ENCODE data around the gene IFI35. TPM values are rescaled to one million over a fixed set of nuclear protein-coding genes. Genes with fewer than 3 reads are reported as not detected.
"Not testable (repeated sequence)": the region's sequence is repeated elsewhere in the genome, so short reads cannot be mapped to it uniquely, and the experiment has no call there.

The IFI35 gene
- polyA plus RNA-seq, 1 of the 3 experiments (the other 2 are of a cell fraction): 17.6 TPM

- Histone ChIP-seq H3K9me2 (no peaks in the 10 kb centered on the region), H3K79me2 (ENCODE audit: insufficient read depth) (no peaks in the 10 kb centered on the region), H3K27ac (ENCODE audit: low read depth in 2 of 2, low read length in 1 of 2) (no peak overlapping the region), H3K36me3 (replicated peaks in 1 of 2; ENCODE audit: control insufficient read depth in 1 of 2, insufficient read depth in 2 of 2, low read length in 1 of 2) (peaks cover 0 to 2% of the 10 kb centered on the region in 2 experiments), H3K4me2 (no peak overlapping the region), H3F3A (replicated peaks; ENCODE audit: insufficient read depth) (no peaks in the 10 kb centered on the region), H2AFZ (ENCODE audit: low read depth) (no peak overlapping the region), H3K9me3 (no peaks in the 10 kb centered on the region), H3K4me1 (ENCODE audit: control insufficient read depth in 1 of 2, insufficient read depth in 2 of 2, low read depth in 1 of 2, low read length in 1 of 2) (peaks cover 0 to 5% of the 10 kb centered on the region in 2 experiments; a peak in 1 of 4 replicates), H4K20me1 (ENCODE audit: insufficient read depth) (no peaks in the 10 kb centered on the region), H3K9ac (no peak overlapping the region), H3K4me3 (ENCODE audit: low read depth in 2 of 2, low read length in 1 of 2) (no peak overlapping the region), H3K27me3 (ENCODE audit: insufficient read depth) (no peaks in the 10 kb centered on the region)
- TF ChIP-seq USF2 (IDR thresholded peaks at IDR 0.05; ENCODE audit: borderline replicate concordance, low read depth, low read length) (no peak), ELF1 (IDR thresholded peaks at IDR 0.05) (no peak), FOXM1 (IDR thresholded peaks at IDR 0.05; ENCODE audit: low read depth) (no peak), EP300 (IDR thresholded peaks at IDR 0.05; ENCODE audit: borderline replicate concordance in 1 of 2, low read depth in 1 of 2, low read length in 1 of 2) (no peak), NFIC (IDR thresholded peaks at IDR 0.05; ENCODE audit: borderline replicate concordance) (no peak), SMC3 (IDR thresholded peaks at IDR 0.05; ENCODE audit: low read depth, low read length) (no peak), MXI1 (IDR thresholded peaks at IDR 0.05; ENCODE audit: low read depth, low read length) (no peak), JUND (IDR thresholded peaks at IDR 0.05) (no peak), CHD2 (IDR thresholded peaks at IDR 0.05; ENCODE audit: low read length, partially characterized antibody) (no peak), GABPA (IDR thresholded peaks at IDR 0.05; ENCODE audit: low read depth) (no peak), SIN3A (IDR thresholded peaks at IDR 0.05; ENCODE audit: borderline replicate concordance, low read depth, low read length) (no peak)
- TF ChIP-seq, protein P1, sequence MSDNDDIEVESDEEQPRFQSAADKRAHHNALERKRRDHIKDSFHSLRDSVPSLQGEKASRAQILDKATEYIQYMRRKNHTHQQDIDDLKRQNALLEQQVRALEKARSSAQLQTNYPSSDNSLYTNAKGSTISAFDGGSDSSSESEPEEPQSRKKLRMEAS (IDR thresholded peaks at IDR 0.05; ENCODE audit: low read depth): no peak
- ChIA-PET POLR2A (no interaction called here), CTCF (no interaction called here)
- no peak for DNase-seq
- WGBS (ENCODE audit: low lambda C conversion rate): 93% methylated on average over 4 of the region's 4 CpGs
Measured at GRCh38 chr17:43044024-43044423, 37.4 kb downstream of the IFI35 start.

DNA sequence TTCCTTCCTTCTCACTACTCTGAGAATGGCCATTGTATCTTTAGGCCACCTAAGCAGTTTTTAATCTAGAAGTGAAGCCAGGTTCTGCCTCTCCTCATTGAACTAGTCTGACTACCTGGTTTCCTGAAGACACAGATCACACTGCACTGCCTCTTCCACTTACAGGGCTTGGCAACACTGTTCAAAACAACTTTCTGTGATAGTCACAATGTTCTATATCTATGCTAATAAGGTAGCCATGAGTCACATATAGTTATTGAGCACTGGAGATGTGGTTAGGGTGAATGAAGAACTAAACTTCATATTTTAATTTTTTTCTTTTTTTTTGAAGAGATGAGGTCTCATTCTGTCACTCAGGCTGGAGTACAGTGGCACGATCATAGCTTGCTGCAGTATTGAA, 45.4 kb downstream of the IFI35 start:
- Histone ChIP-seq H3K27me3 (ENCODE audit: insufficient read depth) (no peaks in the 10 kb centered on the region), H3K27ac (ENCODE audit: low read depth in 2 of 2, low read length in 1 of 2) (no peak overlapping the region), H3K9me2 (no peaks in the 10 kb centered on the region), H3K79me2 (ENCODE audit: insufficient read depth) (no peaks in the 10 kb centered on the region), H3K9ac (no peak overlapping the region), H3K9me3 (no peaks in the 10 kb centered on the region), H3K4me3 (ENCODE audit: low read depth in 2 of 2, low read length in 1 of 2) (no peak overlapping the region), H2AFZ (ENCODE audit: low read depth) (no peak overlapping the region), H3F3A (replicated peaks; ENCODE audit: insufficient read depth) (no peaks in the 10 kb centered on the region), H3K4me1 (ENCODE audit: control insufficient read depth in 1 of 2, insufficient read depth in 2 of 2, low read depth in 1 of 2, low read length in 1 of 2) (no peaks in the 10 kb centered on the region), H4K20me1 (ENCODE audit: insufficient read depth) (no peaks in the 10 kb centered on the region), H3K36me3 (replicated peaks in 1 of 2; ENCODE audit: control insufficient read depth in 1 of 2, insufficient read depth in 2 of 2, low read length in 1 of 2) (peaks cover 3 to 14% of the 10 kb centered on the region in 2 experiments), H3K4me2 (no peak overlapping the region)
- ChIA-PET CTCF (no interaction called here), POLR2A (no interaction called here)
- 92% methylated on average over 1 of the region's 1 CpG for WGBS (ENCODE audit: low lambda C conversion rate)
- TF ChIP-seq POLR2AphosphoS5 (IDR thresholded peaks at IDR 0.05; ENCODE audit: low read depth, low read length): no peak
- no peak for TF ChIP-seq MEF2A (IDR thresholded peaks at IDR 0.05; ENCODE audit: borderline replicate concordance, low read depth)
- no peak for TF ChIP-seq FOXJ3 (CRISPR knock-in tag; IDR thresholded peaks at IDR 0.05)
- no peak for TF ChIP-seq SMC3 (IDR thresholded peaks at IDR 0.05; ENCODE audit: low read depth, low read length)
- TF ChIP-seq RFX5 (IDR thresholded peaks at IDR 0.05; ENCODE audit: low read length): no peak
- no peak for TF ChIP-seq MXI1 (IDR thresholded peaks at IDR 0.05; ENCODE audit: low read depth, low read length)
- no peak for DNase-seq

GRCh38 chr17:43053008-43053407, 46.4 kb downstream of the IFI35 start:
- H3K27me3 ChIP-seq (ENCODE audit: insufficient read depth); H4K20me1 ChIP-seq (ENCODE audit: insufficient read depth); H3K4me2 ChIP-seq; H3K9me2 ChIP-seq; POLR2A ChIA-PET; H3K4me3 ChIP-seq (ENCODE audit: low read depth in 2 of 2, low read length in 1 of 2); CTCF ChIA-PET; H3K9me3 ChIP-seq; DNase-seq; H3K79me2 ChIP-seq (ENCODE audit: insufficient read depth); H3K4me1 ChIP-seq (ENCODE audit: control insufficient read depth in 1 of 2, insufficient read depth in 2 of 2, low read depth in 1 of 2, low read length in 1 of 2); H3F3A ChIP-seq (replicated peaks; ENCODE audit: insufficient read depth); H3K27ac ChIP-seq (ENCODE audit: low read depth in 2 of 2, low read length in 1 of 2); H2AFZ ChIP-seq (ENCODE audit: low read depth); H3K9ac ChIP-seq: not testable (repeated sequence)
- 99% methylated on average over 7 of the region's 7 CpGs for WGBS (ENCODE audit: low lambda C conversion rate)
- H3K36me3 ChIP-seq (replicated peaks in 1 of 2; ENCODE audit: control insufficient read depth in 1 of 2, insufficient read depth in 2 of 2, low read length in 1 of 2): peaks cover 3 to 14% of the 10 kb centered on the region in 2 experiments

All from SK-N-SH (cell line).